A673 (cell line): ENCODE measurements around the gene PRELP.

Experiments
- CTCF ChIP-seq: fragments of 300-800, 200-600 bp; sonication (generic); conservative IDR thresholded peaks from 2 replicates; pipeline ENCODE4 v1.5.1; 2017; ENCODE audit warnings: low read depth, mild to moderate bottlenecking, antibody characterized with exemption, low read length, moderate library complexity, mixed read lengths
- EZH2 ChIP-seq: fragments of 200-600 bp; sonication (generic); IDR thresholded peaks from 2 replicates; pipeline ENCODE4 v1.6.1; 2017; ENCODE audit warnings: borderline replicate concordance, low read depth, mild to moderate bottlenecking, mixed read lengths, antibody characterized with exemption, low read length; ENCODE audit not compliant: poor library complexity, severe bottlenecking

GRCh38 chr1:203536575-203536974 is 61.0 kb downstream of the PRELP start:
- TF ChIP-seq CTCF (no peak), EZH2 (no peak)
